ENCODE data around the gene NTN1.
"Not testable (repeated sequence)": the region's sequence is repeated elsewhere in the genome, so short reads cannot be mapped to it uniquely, and the experiment has no call there.

NTN1 gene

DNA sequence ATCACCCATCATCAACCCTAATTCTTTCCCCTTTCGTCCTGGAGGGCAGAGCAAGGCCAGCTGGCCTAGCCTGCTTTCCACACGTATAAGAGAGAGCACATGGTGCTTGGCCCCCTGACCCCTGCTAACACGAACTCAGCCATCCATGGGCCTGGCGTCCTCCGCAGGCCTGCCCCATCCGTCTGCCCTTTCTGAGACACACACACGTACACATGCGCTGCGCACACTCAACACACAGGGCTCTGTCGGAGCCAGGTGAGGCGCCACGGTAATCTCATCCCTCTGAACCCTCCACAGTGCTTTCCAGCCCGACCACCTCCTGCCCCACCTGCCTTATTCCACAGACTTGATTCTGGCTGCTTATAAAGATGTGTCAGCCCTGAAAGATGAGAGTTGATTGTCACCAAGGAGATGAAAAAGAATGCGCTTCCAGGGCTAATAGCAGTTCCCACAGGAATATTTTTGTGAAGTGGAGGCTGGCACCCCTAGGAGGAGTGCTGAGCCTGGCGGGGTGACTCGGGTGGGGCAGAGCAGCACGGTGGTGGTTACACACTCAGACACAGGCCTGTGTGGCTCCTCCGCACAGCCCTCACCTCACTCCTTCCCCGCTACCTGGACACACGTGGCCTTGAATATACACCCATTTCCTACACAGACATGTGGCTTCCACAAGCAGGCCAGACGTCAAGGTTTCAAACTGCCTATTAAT, 228.1 kb downstream of the NTN1 start:
- DNase-seq (ENCODE audit: low read depth): no peak

DNA sequence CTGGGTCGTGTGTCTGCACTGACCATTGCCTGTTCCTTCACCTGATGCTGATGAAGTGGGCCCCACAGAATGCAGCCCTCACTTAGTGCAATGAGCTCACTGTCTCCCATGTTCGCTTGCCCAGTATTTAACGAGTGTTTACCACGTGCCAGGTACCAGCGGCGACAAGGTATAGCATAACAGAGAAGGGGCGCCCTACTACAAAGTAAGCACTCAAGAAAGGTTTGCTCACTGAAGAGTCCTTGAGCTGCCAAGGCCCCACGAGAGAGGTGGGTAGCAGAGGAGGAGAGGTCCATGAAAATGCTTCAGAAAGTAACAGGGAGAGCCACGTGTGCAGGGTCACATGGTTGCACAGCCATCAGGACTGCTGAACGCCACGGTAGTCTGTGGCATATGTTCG, 230.0 kb downstream of the NTN1 start:
- no peak for DNase-seq (ENCODE audit: low read depth)

DNA sequence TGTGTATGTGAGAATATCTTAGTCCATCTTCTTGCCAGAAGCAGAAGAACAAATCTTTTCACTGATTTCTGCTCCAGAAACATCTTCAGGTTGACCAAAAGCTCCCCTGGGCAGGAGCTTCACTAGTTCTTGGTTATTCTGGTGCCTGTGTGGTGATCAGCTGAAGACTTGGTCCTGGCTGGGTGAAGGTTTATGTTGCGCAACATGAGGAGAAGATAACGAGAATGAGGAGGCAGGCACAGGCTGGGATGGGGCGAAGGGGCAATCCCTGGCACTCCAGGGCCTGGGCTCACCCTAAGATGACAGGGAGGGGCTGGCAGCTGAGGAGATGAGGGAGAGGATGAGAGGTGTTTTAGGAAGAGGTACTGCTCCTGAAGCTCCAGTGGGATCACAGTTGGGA, 232.0 kb downstream of the NTN1 start:
- DNase-seq (ENCODE audit: low read depth): no peak

DNA sequence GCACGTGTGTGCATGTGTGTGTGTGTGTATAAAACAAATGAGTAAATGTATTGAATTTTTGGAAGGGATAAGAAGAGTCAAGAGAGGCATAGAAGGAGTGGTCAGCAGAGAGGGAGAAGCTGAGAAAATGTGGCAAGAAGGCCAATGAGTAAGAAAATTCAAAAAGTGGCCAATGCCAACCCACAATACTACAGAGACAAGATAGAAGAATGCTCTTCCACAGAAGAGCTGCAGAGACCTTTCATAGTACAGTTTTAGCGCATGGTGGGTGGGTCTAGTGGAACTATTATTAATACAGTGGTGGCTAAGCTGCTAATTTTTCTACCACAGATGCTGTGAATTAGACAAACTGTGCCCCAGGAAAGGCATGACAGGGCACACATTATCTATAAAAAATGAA, 233.5 kb downstream of the NTN1 start:
- no peak for DNase-seq (ENCODE audit: low read depth)

DNA sequence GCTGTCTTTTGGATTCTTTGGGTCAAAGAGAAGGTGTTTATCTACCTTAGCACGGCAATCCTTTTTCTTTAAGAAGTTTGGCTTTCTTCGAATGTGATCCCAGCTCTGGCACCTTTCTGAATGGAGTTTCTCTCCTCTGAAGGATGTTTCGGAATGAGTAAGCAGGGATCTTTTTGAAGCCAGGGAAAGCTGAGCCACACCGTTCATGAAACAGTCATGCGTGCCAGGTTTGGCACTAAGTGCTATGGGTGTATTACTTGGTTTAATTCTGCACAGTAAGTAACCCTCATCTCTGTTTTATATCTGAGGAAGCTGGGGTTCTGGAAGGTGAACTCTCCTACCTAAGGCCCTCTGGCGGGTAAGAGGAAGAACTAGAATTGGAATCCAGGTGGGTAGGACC, 234.5 kb downstream of the NTN1 start:
- no peak for DNase-seq (ENCODE audit: low read depth)

DNA sequence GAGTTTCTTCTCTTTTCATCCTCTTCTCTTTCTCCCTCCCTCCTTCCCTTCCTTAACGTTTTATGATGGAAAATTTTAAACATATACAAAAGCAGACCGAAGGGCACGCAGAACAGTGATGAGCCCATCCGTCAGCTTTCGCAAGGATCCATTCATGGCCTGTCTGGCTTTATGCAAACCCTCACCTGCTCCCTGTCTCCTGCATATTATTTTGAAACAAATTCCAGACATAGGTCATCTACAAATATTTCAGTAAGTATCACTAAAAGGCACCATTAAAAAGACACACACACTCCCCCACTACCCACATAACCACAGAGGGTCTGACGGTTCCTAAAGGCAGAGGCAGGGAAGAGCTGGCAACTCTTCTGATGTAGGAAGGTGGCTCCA, 235.0 kb downstream of the NTN1 start:
- no peak for DNase-seq (ENCODE audit: low read depth)

DNA sequence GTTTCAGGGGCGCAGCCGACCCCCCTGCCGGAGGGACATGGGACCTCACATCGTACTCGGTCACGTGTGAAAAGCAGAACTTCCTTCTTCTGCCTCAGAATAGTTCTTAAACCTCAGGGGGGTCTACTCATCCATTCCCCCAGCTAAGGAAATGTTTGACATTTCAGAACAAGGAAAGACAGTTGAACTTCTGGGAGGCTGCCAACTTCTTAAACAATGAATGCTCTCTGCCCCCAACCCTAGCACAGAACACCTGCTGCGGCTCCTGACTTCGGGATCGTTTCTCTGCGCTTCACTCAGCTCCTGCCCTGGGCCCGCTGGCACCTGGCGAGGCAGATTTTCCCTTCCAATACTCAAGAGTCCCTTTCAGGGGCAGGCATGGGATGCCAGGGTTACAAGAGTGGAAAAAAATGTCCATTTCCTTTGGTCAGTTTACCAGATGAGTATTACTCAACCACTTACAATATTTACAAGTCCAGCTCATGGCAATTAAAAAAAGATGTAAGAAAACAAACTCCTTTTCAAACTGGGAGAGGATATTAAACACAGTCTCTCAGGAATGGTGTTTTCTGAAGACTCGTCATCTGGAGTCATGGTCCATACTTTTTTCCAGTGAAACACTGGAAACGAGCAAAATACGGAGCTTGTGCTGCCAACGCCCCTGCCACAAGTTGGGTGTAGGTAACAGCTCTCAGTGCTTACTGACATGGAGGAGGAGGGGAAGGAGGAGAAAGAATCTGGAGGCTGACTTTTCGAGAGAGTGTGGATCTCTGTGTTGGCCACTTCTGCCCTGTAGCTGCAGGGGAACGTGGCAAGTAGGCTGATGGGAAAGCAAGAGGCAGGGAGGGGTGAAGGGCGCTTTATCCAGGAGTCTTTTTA, 235.7 kb downstream of the NTN1 start:
- no peak for DNase-seq (ENCODE audit: low read depth)

DNA sequence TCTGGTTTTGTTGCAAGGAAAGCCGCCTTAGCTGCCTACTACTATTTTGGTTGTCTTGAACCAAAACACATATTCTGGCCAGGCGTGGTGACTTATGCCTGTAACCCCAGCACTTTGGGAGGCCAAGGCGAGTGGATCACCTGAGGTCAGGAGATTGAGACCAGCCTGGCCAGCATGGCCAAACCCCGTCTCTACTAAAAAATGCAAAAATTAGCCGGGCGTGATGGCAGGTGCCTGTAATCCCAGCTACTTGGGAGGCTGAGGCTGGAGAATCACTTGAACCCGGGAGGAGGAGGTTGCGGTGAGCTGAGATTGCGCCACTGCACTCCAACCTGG, 236.3 kb downstream of the NTN1 start:
- DNase-seq (ENCODE audit: low read depth): not testable (repeated sequence)

DNA sequence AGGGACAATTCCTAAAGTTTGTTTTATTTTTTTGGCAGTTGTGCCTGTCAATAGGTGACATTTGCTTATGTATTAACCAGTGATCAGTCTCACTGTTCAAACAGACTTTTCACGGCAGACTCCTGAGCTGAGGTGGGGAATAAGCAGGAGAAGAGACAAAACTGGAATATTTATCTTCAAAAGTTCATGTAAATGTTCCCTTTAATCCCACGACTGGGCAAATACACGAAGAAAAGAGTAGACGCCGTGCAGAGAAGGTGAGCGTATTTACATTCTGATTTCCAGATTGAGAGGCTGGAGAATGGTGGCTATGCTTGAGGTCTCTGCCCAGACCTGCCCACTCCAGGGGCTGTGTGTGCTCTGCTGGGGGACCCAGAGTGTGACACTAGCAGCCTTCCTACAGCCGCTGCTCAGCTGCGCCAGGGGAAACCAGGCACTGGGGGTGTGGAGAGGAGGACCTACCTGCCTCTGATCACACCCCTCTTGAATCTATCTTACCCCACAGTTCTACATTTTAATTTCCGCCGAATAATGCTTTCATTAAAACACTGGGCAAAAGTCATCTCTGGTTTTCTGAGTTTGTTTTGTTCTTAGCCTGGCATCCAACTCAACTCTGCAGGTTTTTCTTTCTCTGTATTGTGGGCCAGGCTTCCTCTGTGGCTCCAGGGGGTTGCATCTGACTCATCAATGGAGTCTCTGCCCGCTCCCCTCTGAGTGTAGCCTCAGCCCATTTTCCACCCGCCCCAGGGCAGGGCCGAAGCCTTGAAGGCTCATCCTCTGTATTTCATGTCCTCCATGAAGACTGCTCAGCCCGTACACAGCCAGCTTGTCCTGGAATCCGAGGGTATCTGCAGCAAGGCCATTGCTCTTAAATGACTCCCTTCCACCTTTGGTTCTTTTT, 237.1 kb downstream of the NTN1 start:
- DNase-seq (ENCODE audit: low read depth): no peak

DNA sequence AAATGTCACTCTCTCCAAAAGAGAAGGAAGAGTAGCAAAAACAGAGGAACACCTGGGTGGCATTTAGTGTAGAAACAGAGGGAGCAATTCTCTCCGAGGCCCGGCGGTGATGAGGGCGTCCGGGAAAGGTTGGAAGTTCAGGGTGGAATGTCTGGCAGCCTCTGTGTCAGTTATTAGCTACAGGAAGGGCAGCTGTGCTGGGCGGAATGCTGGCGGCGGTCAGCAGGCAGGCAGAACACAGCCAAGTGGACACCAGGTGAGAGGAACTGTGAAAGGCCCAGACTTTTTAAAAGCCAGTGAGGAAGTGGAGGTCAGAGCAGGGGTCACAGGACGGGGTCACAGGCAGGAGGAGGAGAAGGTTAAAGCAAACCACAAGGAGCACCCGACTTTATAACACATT, 238.1 kb downstream of the NTN1 start:
- no peak for DNase-seq (ENCODE audit: low read depth)

DNA sequence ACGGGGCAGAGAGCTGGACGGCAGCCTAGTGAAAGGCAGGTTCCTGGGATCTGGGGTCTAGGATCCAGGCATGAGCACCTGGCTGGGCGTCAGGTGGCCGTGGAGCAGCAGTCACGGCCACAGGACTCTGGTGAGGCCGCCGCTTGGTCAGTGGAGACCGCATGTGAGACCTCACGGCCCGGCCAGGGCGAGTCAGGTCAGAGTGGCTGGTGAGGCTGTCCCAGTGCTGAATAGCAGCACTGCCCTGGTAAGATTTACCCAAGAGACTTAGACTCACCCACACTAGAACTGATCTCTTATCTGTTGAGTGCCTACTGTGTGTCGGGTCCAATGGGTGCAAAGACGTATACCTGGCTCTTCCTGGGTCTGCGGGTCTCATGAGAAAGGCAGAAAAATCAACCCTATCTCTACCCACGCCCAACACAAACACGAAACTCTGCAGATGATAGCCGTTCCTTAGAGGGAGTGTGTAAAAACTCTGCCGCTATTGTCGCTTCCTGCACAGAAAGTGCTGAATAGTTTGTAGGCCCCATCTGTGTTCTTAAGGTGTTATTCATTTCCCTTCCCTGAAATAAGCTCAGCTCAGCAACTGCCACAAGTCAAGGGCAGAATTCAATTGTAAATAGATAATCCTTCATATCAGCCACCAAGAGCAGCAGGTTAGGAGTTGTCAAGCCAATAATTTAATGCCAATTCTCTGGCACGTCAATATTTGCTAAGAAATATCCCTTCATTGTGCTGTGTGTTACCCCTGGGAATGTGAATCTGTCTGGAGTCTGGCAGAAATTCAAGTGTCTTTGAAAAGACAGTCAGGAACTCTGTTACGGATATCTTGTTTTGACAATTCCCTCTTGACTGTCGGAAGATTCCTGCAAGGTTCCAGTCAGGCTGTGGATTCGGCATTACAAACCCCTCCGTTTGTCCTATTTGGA, 240.0 kb downstream of the NTN1 start:
- no peak for DNase-seq (ENCODE audit: low read depth)

DNA sequence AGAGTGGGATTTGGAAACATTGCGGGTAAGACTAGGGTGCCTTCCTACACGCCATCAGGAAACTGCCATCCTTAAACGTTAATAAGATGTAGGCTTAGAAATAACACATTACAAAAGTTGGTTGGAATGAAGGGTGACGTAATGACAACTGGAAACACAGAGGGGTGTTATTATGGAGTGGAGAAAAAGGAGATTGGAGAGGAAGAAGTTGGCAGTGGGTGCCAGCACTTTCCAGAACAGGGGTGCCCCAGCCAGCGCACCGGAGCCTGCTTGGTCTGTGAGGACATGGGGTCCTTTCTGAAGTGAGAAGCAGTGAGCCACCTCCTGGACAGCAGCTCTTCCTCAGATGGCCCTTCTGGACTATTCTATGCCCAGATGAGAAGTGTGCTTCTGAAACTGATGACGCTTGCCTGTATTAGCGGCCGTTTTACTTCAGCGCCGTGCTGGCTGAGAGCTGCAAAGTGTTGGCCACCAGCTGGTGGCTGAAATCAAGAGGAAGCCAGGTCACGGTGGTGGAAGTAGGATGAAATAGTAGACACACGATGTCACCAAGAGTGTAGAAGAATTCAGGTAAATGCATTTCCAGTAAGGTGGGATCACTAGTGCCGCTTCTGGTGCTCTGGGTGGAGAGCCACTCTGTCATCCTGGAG, 244.8 kb downstream of the NTN1 start:
- no peak for DNase-seq (ENCODE audit: low read depth)

DNA sequence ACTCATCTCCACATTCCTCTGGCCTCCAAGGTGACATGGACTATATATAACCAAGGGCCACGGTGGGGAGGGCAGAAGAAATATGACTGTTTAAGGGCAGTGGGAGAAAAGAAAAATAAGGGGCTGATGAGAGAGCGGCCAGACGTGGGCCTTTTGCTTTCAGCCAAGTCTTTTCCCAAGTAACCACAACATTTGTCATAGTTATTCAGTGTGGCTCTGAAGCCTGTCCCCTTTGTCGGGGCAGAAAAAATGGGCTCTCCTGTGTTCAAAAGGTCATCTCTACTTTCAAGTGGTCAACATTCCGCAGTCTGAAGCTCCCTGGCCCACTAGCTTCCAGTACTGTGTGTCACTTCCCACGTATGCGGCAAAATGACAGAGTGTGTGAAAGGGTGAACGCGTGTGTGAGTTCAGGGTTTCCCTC, 245.4 kb downstream of the NTN1 start:
- no peak for DNase-seq (ENCODE audit: low read depth)

DNA sequence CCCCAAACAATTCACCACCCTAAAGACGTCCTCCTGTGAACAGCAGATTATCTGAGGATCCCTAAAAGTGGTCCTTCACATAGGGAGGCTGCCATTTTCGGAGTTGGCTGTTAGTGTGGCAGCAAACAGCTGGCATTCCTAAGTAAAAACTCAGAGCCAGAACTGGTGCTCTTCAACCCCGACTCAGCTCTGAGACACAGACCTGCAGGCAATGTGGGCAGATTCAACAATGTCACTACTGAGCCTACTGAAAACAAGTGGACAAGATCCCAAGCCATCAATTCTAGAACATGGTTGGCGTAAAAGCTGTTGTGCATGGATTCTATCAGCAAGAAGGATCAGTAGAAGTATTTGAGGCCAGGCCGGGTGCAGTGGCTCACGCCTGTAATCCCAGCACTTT, 247.2 kb downstream of the NTN1 start:
- no peak for DNase-seq (ENCODE audit: low read depth)

DNA sequence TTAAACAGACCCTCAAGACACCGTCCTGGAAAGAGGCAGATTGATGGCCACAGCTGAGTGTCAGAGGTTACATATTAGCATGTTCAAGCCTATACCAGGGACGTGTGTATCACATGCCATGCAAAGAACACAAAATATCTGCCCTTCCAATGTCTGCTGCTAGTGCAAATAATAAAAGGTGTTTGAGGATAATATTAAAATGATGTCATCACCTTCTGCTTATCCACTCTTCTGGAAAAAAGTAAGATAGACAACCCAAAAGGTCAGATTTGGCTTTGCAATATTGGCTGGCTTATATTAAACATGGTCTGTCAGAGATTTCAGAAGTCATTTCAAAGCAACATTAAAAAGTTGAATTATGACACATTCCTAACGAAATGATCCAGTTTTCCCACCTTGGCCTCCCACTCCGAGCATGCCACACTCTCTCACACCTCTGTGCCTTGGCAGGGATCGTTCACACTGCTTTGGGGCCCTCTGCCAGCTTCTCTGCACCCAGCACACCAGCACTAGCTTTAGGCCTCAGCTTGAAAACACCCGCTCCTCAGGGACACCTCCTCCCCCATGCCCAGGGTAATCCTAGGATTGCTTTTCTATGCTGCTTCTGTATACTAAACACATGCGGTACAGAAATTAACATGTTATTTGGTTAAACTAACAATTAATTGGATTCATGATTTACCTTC, 248.2 kb downstream of the NTN1 start:
- no peak for DNase-seq (ENCODE audit: low read depth)

DNA sequence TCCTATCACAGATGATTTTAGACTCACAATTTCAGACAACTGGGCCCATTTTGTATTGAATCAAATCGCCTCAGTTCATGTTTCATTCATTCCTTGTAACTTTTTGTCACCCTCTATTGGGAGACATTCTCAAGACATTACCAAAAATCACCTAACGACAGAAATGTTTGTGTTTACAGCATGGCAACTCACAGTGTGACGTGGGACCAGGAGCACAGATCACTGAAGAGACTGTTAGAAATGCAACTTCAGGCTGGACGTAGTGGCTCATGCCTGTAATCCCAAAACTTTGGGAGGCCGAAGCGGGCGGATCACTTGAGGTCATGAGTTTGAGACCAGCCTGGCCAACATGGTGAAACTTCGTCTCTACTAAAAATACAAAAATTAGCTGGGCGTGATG, 249.6 kb downstream of the NTN1 start:
- DNase-seq (ENCODE audit: low read depth): no peak

DNA sequence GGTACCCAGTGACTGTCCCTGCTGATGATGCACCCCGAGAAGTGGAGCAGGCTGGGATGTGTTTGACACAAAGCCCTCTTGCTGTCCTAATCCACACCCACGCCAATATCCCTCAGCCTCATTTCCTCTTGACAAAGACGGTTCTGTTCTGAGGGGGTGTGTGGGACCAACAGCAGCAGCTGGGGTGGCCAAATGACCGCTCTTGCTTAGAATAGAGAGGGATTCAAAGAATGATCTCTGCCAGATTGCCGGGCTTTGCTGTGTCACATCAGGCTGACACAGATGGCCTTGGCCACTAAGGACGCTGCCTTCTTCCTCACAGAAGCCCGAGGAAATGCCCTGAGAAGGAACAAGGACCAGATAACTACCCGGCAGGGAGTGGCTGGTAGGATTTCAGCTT, 250.7 kb downstream of the NTN1 start:
- DNase-seq (ENCODE audit: low read depth): no peak

DNA sequence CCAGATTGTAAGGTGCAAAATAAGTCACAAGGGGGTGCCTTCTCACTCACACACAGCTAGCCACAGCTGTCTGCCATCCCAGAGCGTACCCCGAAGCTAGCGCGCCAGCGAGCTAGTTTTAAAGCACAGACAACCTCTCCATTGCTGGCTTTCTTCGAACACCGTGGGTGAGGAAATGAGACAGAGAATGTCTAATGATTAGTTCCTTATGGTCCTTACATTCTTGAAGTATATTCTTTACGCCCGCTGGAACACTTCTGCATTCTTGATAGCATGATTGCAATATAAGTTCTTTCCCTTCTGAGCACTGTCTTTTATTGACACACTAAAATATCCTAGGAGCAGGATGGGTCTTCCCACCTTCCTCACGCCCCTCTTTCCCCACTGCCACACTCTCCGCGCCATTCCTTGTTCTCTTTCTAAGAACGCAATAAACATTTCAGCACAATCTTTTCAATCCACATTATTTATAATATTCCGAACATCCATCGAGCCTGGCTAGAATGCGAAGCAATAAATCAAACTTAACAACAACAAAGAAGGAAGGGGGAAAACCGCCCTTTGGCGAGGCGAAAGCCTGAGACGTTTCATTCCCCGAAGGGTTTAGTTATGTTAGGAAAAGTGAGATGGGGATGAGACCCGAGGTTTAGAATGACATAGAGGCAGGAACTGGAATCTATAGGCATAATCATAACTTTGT, 251.3 kb downstream of the NTN1 start:
- no peak for DNase-seq (ENCODE audit: low read depth)

DNA sequence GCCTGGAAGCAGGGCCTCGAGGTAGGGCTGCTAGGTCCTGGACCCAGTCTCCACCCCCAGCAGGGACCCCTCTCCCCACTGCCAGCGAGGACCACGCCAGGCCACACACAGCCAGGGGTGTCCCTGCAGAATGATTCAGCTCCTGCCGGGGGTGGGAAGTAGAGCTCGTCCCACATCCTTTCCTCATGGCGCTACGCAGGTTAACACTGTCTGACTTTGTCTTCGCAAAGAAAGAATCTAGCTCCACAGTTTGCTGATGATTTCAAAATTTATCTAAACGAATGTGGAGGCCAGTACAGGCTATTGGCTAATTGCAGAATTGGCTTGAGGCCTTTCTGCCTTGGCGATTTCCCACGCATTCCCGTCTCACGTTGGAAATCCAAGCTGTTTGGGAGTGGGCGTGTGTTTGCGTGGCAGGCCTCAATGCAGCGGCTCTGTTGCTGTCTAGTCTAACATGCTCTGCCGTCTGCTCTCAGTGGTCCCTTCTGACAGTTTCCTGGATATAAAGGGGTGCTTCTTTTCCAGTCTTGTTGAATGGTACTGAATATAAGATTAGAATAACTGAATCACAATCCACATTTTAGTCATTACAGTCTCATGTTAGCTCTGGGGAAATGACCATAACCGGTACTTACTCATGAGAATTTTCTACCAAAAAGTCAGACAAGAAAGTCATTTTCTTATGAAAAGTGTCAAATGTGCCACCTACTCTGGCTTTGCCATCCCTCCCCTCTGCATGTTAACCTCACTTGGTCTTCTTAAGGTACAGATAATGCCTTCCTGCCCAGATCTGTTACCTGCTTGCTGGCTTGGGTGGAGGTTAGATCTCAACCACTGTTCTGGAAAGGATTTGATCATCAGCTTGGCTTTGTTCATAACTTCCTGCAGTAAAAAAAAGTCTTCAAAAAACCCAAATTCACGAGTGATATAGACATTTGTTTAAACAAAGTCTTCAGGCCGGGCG, 252.4 kb downstream of the NTN1 start:
- DNase-seq (ENCODE audit: low read depth): no peak
